Kidney (tissue), 14 donors: ENCODE data around the gene HCFC1. TPM values are rescaled to one million over a fixed set of nuclear protein-coding genes. Genes with fewer than 3 reads are reported as not detected.
A peak's percentile ranks its signal among the peaks of the same experiment; 100 is the strongest.

Source experiments
- DNase-seq, 5 donors: peaks; one replicate each; pipeline ENCODE4 v3.0.0-alpha.2; 2013 to 2020
- FAIRE-seq: peaks from 2 replicates; lab custom pipeline; 2012; peaks lifted over from hg19 to GRCh38; lab: Jason Lieb, UNC
- H3K27ac ChIP-seq, 2 donors: one replicate each; pipeline ENCODE4 v1.7.0; 2013; ENCODE audit warnings: low read depth in 2 of 2, low read length in 2 of 2, inconsistent platforms in 1 of 2
- H3K27me3 ChIP-seq: one replicate; pipeline ENCODE4 v1.7.1; 2013; ENCODE audit warnings: low read length, inconsistent platforms; ENCODE audit not compliant: control insufficient read depth, insufficient read depth
- H3K36me3 ChIP-seq, 3 donors: one replicate each; pipeline versions ENCODE4 v1.7.0 to v1.7.1; 2013; ENCODE audit warnings: low read length in 3 of 3, control low read depth in 1 of 3, inconsistent platforms in 1 of 3; ENCODE audit not compliant: insufficient read depth in 3 of 3, control insufficient read depth in 2 of 3
- H3K4me1 ChIP-seq, 3 donors: one replicate each; pipeline versions ENCODE4 v1.7.0 to v1.7.1; 2013; ENCODE audit warnings: low read length in 3 of 3, inconsistent platforms in 1 of 3, low read depth in 1 of 3; ENCODE audit not compliant: control insufficient read depth in 2 of 3, insufficient read depth in 2 of 3
- H3K4me3 ChIP-seq, 3 donors: one replicate each; pipeline versions ENCODE4 v1.7.0 to v1.8.1; 2013; ENCODE audit warnings: low read length in 3 of 3, control low read depth in 1 of 3, inconsistent platforms in 1 of 3
- H3K9ac ChIP-seq, 3 donors: one replicate each; pipeline versions ENCODE4 v1.7.0 to v1.7.1; 2013; ENCODE audit warnings: low read length in 3 of 3, control low read depth in 1 of 3, inconsistent platforms in 1 of 3
- H3K9me3 ChIP-seq, 3 donors: one replicate each; pipeline versions ENCODE4 v1.7.0 to v1.7.1; 2013; ENCODE audit warnings: low read length in 3 of 3, control low read depth in 1 of 3, inconsistent platforms in 1 of 3; ENCODE audit not compliant: control insufficient read depth in 2 of 3, insufficient read depth in 1 of 3
- CTCF ChIP-seq: IDR thresholded peaks from 3 replicates; pipeline ENCODE4 v1.5.1; 2012; ENCODE audit warnings: mild to moderate bottlenecking, moderate library complexity, borderline replicate concordance; ENCODE audit not compliant: insufficient read depth; ENCODE audit errors: extremely low read depth
- intact Hi-C: fragments of 100-400 bp; cut with DNase I; formaldehyde crosslinking; loops from one replicate; pipeline ENCODE4 v1.11.1; 2022
- polyA plus RNA-seq: library from polyadenylated mRNA; stranded (reverse); fragments of 350-450 nt; fragmentation: Illumina TruSeq; extraction: RNeasy Lipid Tissue Mini Kit (QIAGEN cat#74804); gene quantifications from one replicate; pipeline ENCODE4 v1.2.3, GENCODE V29; 2014; ENCODE audit warnings: low read depth, low replicate concordance; ENCODE audit not compliant: insufficient read depth
- total RNA-seq: library from RNA; stranded (reverse); fragmentation: NEBNext Ultra II Directional; extraction: Animal tissue kit (Norgen Biotek cat#: 25700); gene quantifications from one replicate; pipeline ENCODE4 v1.2.1, GENCODE V29; 2021
- donor health status: control.
- donor health status: control.
- donor health status: control.
- donor health status: control.
- donor health status: control.
- donor health status: DM: yes; HTN: yes; CAD: no.
- donor health status: Normal renal cell carcinoma (clear cell type).

Gene HCFC1
- total and polyA plus RNA-seq, 2 donors from 2014 or later = 13.5 to 54.6 TPM

GRCh38 chrX:153938226-153938786 is 33.3 kb downstream of the HCFC1 start:
- intact Hi-C loops = no loop called here

GRCh38 chrX:153937056-153937455 is 34.6 kb downstream of the HCFC1 start:
- no peaks in the 10 kb centered on the region for H3K36me3 ChIP-seq
- H3K9me3 ChIP-seq = no peaks in the 10 kb centered on the region
- DNase-seq = no peak
- no peak overlapping the region for H3K4me3 ChIP-seq
- H3K27me3 ChIP-seq = no peaks in the 10 kb centered on the region
- no peak overlapping the region for H3K27ac ChIP-seq
- no peak overlapping the region for H3K9ac ChIP-seq
- no peak for TF ChIP-seq CTCF
- peaks cover 0 to 2% (median 0%) of the 10 kb centered on the region in 3 donors for H3K4me1 ChIP-seq
- intact Hi-C loops = no loop called here
- no peak for FAIRE-seq

More at GRCh38 chrX:153938226-153938786, 33.3 kb downstream of the HCFC1 start:
- no peak for TF ChIP-seq CTCF
- FAIRE-seq (no peak), DNase-seq (peak in 1 of 5 donors; percentile 37)
- Histone ChIP-seq H3K27me3 (no peaks in the 10 kb centered on the region), H3K27ac (no peak overlapping the region), H3K4me3 (no peak overlapping the region), H3K36me3 (no peaks in the 10 kb centered on the region), H3K9ac (no peak overlapping the region), H3K9me3 (no peaks in the 10 kb centered on the region), H3K4me1 (peaks cover 0 to 4% (median 0%) of the 10 kb centered on the region in 3 donors)

GRCh38 chrX:153935326-153935851 is 36.2 kb downstream of the HCFC1 start:
- no peak for TF ChIP-seq CTCF
- Histone ChIP-seq H3K4me1 (peaks cover 0 to 2% (median 0%) of the 10 kb centered on the region in 3 donors), H3K9ac (no peak overlapping the region), H3K27ac (no peak overlapping the region), H3K9me3 (no peaks in the 10 kb centered on the region), H3K4me3 (no peak overlapping the region), H3K36me3 (no peaks in the 10 kb centered on the region), H3K27me3 (no peaks in the 10 kb centered on the region)
- intact Hi-C loops = no loop called here
- DNase-seq (peak in 2 of 5 donors; percentile 60 to 71), FAIRE-seq (no peak)
